ENCODE measurements around the gene EFCAB6. TPM values are rescaled to one million over a fixed set of nuclear protein-coding genes. Genes with fewer than 3 reads are reported as not detected.

EFCAB6 gene
- polyA plus RNA-seq, 2 of the 4 experiments (the other 2 are of a cell fraction), result 0.46 to 1.2 TPM

DNA sequence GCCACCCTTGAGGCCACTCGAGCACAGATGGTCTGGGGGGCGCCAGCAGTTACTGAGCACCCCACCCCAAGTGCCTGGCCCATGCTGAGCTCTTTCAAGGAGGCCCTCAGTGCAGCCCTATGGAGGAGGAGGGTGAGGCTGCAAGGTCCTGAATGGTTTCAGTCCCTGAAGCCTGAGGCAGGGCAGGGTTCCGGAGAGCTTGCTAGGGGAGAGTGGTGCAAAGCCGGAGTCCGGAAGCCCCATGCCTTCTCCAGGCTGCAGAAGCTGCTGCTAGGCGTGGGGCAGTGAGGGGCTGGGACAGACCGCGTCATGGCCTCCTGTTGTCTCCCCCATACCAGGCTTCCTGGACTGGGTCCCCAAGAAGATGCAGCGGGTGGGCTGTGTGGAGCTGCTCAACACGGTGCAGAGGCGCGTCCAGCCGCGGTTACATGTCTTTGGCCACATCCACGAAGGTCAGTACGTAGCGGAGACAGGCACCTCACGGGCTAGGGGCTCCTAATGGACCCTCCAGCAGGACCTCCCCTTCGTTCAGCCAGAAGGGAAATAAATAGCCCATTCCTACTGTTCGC lies 309.7 kb downstream of the EFCAB6 start (continued):
- no peak for TF ChIP-seq KDM1A (IDR thresholded peaks at IDR 0.05; ENCODE audit: low read depth)
- TF ChIP-seq ESRRA (IDR thresholded peaks at IDR 0.05; ENCODE audit: borderline replicate concordance, low read length), result no peak
- TF ChIP-seq CHD4 (IDR thresholded peaks at IDR 0.05; ENCODE audit: borderline replicate concordance), result no peak

DNA sequence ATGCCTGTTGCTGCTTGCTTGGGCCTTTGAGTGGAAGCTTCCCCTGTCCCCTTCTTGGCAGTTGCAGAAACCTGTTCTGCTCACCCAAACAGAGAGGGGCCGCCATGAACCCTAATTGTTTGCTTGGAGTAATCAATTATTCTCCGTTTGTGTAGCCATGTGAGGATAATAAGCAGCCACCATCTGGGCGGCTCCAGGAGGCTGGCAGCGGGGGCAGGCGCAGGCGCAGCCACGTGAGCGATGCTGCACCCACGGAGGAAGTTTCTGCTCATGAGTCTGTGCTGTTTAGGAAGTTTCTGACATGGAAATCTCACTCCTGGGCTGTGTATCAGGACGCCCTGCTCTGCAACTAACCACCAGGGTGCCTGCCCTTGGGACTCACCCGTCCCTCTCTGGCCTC lies 310.2 kb downstream of the EFCAB6 start:
- DNase-seq (ENCODE audit: low read depth in 1 of 2, low spot score in 1 of 2), result no peak
- Histone ChIP-seq H3K4me2 (no peak overlapping the region), H3K9me3 (no peaks in the 10 kb centered on the region), H3K27ac (no peak overlapping the region), H3K4me1 (no peaks in the 10 kb centered on the region), H3K4me3 (no peak overlapping the region)
- FAIRE-seq, result no peak
- ATAC-seq, result no peak
- TF ChIP-seq EHMT2 (IDR thresholded peaks at IDR 0.05; ENCODE audit: low read depth), result no peak
- TF ChIP-seq HOXA7 (CRISPR knock-in tag; IDR thresholded peaks at IDR 0.05), result no peak
- no peak for TF ChIP-seq ZFP36 (IDR thresholded peaks at IDR 0.05; ENCODE audit: borderline replicate concordance, partially characterized antibody)
- TF ChIP-seq, protein P1, sequence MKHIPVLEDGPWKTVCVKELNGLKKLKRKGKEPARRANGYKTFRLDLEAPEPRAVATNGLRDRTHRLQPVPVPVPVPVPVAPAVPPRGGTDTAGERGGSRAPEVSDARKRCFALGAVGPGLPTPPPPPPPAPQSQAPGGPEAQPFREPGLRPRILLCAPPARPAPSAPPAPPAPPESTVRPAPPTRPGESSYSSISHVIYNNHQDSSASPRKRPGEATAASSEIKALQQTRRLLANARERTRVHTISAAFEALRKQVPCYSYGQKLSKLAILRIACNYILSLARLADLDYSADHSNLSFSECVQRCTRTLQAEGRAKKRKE (CRISPR knock-in tag; IDR thresholded peaks at IDR 0.05; ENCODE audit: low read depth), result no peak
- TF ChIP-seq, protein P2, sequence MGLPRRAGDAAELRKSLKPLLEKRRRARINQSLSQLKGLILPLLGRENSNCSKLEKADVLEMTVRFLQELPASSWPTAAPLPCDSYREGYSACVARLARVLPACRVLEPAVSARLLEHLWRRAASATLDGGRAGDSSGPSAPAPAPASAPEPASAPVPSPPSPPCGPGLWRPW (IDR thresholded peaks at IDR 0.05), result no peak
- no peak for TF ChIP-seq NR3C1 (IDR thresholded peaks at IDR 0.05)
- no peak for TF ChIP-seq RCOR1 (IDR thresholded peaks at IDR 0.05; ENCODE audit: low read depth, low read length)
- TF ChIP-seq HOXB5 (CRISPR knock-in tag; IDR thresholded peaks at IDR 0.05), result no peak
- TF ChIP-seq KDM5A (IDR thresholded peaks at IDR 0.05), result no peak
- no peak for TF ChIP-seq EHF (CRISPR knock-in tag; IDR thresholded peaks at IDR 0.05)
- 0% methylated on average over 3 of the region's 11 CpGs for WGBS (ENCODE audit: missing lambda C conversion rate)
- CTCF ChIA-PET, result no interaction called here
- POLR2A ChIA-PET, result no interaction called here

DNA sequence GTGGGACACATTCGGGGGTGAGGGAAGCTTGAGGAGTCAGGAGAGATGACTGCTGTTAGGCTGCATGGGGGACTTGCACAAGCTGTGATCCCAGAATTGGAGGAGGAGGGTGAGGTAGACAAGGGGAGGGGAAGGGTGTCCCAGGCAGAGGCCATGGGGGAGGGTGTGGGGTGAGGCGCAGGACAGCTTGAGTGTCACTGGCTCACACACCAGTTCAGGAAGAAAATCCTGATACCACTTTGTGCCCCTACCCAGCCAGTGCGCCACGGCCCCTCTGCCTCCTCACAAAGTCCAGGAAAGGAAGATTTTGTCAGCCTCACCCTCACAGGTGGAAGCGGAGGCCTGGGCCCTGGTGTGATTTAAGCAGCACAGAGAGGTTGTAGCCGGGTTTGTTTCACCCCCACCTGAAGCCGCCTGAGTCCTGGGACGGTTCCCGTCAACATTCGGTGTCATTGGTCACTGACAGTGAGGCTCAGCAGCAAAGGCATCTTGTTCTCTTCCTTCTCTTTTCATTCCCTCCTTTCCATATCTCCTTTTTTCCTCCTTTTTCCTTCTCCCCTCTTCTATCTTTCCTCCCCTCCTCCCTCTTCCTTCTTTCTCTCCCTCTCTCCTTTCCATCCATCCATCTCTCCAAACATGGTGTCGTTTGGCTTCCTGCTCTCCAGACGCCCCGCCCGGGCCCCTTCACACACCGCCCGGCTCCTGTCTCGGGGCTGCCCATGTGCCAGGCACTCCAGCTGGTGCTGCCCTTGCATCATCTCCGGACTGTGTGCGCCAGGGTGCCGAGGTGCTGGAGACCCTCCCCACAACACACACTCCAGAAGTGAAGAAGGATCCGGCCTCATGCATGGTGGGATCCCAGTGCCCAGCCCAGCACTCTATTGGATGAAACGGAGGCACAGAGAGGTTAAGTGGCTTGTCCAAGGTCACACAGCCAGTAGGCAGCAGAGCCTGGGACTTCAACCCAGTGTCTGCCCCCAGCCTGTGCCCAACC lies 311.0 kb downstream of the EFCAB6 start:
- TF ChIP-seq ESRRA (IDR thresholded peaks at IDR 0.05; ENCODE audit: borderline replicate concordance, low read length) (no peak), JUNB (IDR thresholded peaks at IDR 0.05) (no peak), POLR2AphosphoS2 (conservative IDR thresholded peaks at IDR 0.05; ENCODE audit: low read length) (no peak), ZC3H11A (IDR thresholded peaks at IDR 0.05) (no peak), HOXB13 (CRISPR knock-in tag; IDR thresholded peaks at IDR 0.05; ENCODE audit: low read depth) (no peak), CHD4 (IDR thresholded peaks at IDR 0.05; ENCODE audit: borderline replicate concordance) (no peak), KDM1A (IDR thresholded peaks at IDR 0.05; ENCODE audit: low read depth) (no peak), CBX8 (IDR thresholded peaks at IDR 0.05) (no peak), MAFK (IDR thresholded peaks at IDR 0.05; ENCODE audit: partially characterized antibody) (no peak)
- FAIRE-seq (no peak), ATAC-seq (0 out of 6 replicates have a peak, but pooled peaks of 1 of the 2 experiments have one; percentile 21), DNase-seq (ENCODE audit: low read depth in 1 of 2, low spot score in 1 of 2) (no peak)
- CTCF ChIA-PET, result no interaction called here
- no peak overlapping the region for H3K27ac ChIP-seq
- POLR2A ChIA-PET, result no interaction called here
- no peaks in the 10 kb centered on the region for H3K9me3 ChIP-seq
- H3K4me1 ChIP-seq, result no peaks in the 10 kb centered on the region
- 43% methylated on average over 21 of the region's 22 CpGs for WGBS (ENCODE audit: missing lambda C conversion rate)
- no peak overlapping the region for H3K4me2 ChIP-seq
- no peak overlapping the region for H3K4me3 ChIP-seq

DNA sequence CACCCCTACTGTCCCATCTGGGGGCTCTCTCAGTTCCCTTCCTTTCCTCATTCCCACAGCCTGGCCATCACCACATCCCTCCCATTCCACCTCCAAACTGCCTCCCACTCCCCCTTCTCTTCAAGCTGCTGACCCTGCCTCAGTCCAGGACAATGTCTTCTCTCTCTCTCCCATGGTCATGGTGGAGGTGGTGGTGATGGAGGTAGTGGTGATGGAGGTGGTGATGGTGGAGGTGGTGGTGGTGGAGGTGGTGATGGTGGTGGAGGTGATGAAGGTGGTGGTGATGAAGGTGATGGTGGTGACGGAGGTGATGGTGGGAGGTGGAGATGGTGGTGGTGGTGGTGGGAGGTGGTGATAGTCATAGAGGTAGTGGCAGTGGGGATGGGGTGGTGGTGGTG lies 313.2 kb downstream of the EFCAB6 start:
- FAIRE-seq, result no peak
- DNase-seq (ENCODE audit: low read depth in 1 of 2, low spot score in 1 of 2), result no peak
- no peak for TF ChIP-seq TP53 (CRISPR knock-in tag; IDR thresholded peaks at IDR 0.05)
- TF ChIP-seq, protein P1 (CRISPR knock-in tag; IDR thresholded peaks at IDR 0.05; ENCODE audit: low read depth), result no peak
- TF ChIP-seq POLR2AphosphoS2 (conservative IDR thresholded peaks at IDR 0.05; ENCODE audit: low read length), result no peak
- no peak for TF ChIP-seq SREBF2 (IDR thresholded peaks at IDR 0.05)
- no peak for TF ChIP-seq HOXB13 (CRISPR knock-in tag; IDR thresholded peaks at IDR 0.05; ENCODE audit: low read depth)
- TF ChIP-seq ZSCAN20 (CRISPR knock-in tag; IDR thresholded peaks at IDR 0.05), result no peak
- no peak for TF ChIP-seq EHF (CRISPR knock-in tag; IDR thresholded peaks at IDR 0.05)
- no peak for TF ChIP-seq NFE2L2 (conservative IDR thresholded peaks at IDR 0.05; ENCODE audit: low read length)
- no peak for TF ChIP-seq HOXB5 (CRISPR knock-in tag; IDR thresholded peaks at IDR 0.05)
- TF ChIP-seq, protein P2 (IDR thresholded peaks at IDR 0.05), result no peak
- no peak for TF ChIP-seq MAZ (IDR thresholded peaks at IDR 0.05; ENCODE audit: borderline replicate concordance, low read depth, low read length)
- no peak overlapping the region for H3K4me3 ChIP-seq
- ATAC-seq, result no peak
- CTCF ChIA-PET, result no interaction called here
- POLR2A ChIA-PET, result no interaction called here
- WGBS (ENCODE audit: missing lambda C conversion rate), result 0% methylated on average over 1 of the region's 1 CpG
- H3K9me3 ChIP-seq, result no peaks in the 10 kb centered on the region
- H3K4me2 ChIP-seq, result no peak overlapping the region
- no peaks in the 10 kb centered on the region for H3K4me1 ChIP-seq
- no peak overlapping the region for H3K27ac ChIP-seq
